VCaP (cell line): ENCODE results near the gene AHSA1.

Experiments used
- H3K27ac ChIP-seq: fragments of 450-650 bp; 2 replicates; pipeline ENCODE4 v1.5.1; 2017
- CTCF ChIP-seq: fragments of 450-650 bp; conservative IDR thresholded peaks from 2 replicates; pipeline ENCODE4 v1.5.1; 2017; ENCODE audit warnings: mild to moderate bottlenecking, moderate library complexity

The AHSA1 gene

DNA sequence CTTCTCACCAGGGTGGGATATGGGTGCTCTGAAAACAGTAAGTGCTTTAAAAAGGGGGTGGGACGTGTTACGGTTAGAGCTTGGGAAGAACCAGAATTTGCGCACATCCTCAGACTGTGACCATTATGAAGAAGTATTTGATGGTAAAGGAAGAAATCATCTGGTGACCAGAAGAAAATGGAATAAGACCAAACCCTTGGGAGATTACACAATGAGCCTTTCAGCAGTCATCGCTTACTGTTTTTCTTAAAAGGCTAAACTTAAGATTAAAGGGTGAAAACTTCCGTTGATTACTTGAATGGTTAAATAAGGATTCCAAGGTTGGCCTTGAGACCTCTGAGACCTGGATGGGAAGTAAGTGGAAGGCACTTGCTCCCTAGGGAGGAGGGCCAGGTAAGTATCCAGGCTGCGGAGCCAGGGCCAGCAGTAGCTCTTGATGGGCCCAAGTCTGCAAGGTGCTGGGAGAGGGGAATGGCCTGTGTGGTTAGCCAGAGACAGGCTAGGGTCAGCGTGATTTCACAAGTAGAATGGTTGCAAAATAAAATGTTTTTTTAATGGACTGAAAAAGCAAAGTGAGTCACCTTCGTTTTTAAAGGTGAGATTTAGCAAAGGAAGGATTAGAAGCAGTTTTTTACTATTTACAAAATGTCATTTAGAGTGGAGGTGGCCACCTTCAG, 53.7 kb downstream of the AHSA1 start:
- H3K27ac ChIP-seq = no peak overlapping the region
- no peak for TF ChIP-seq CTCF

DNA sequence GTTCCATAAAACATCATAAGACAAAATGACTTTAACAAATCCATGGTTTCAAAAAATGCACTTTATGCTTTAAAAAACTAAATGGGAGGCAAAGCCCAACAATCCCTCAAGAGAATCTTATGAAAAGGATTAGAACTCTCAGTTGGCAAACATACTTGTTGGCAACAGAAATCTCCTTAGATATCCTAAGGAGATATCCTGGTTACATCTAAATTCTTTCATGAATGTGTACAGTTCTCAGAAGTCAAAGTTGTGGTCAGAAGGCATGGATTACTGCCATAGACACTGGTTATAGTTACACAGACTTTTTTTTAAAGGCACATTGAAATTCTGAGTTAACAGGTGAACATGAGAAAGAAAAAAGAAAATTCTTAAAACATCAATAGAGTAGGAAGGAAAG, 58.2 kb downstream of the AHSA1 start:
- H3K27ac ChIP-seq = no peak overlapping the region
- no peak for TF ChIP-seq CTCF
